RWPE2 (cell line): ENCODE results near the gene ZFHX3.

Experiments
- ATAC-seq: fragments of 200-7000 bp; cut with Tn5 transposase; 3 replicates; pipeline ENCODE4 v1.9.1; 2021; ENCODE audit warnings: low read depth
- DNase-seq: peaks from one replicate; pipeline ENCODE4 v3.0.0-alpha.2; 2020; ENCODE audit warnings: low spot score
- H3K27ac ChIP-seq: fragments of 450-650 bp; 2 replicates; pipeline ENCODE4 v1.5.1; 2017; ENCODE audit warnings: mild to moderate bottlenecking; ENCODE audit not compliant: poor library complexity, severe bottlenecking
- H3K27me3 ChIP-seq: fragments of 250-450 bp; sonication (Bioruptor Pico); 2 replicates; pipeline ENCODE4 v1.5.1; 2021; ENCODE audit warnings: mild to moderate bottlenecking, moderate library complexity; ENCODE audit not compliant: insufficient read depth, poor library complexity, severe bottlenecking
- H3K36me3 ChIP-seq: fragments of 250-450 bp; sonication (Bioruptor Pico); 2 replicates; pipeline ENCODE4 v1.5.1; 2020; ENCODE audit warnings: low read depth, mild to moderate bottlenecking, moderate library complexity
- H3K4me1 ChIP-seq: fragments of 250-450 bp; sonication (Bioruptor Pico); 2 replicates; pipeline ENCODE4 v1.5.1; 2021; ENCODE audit warnings: mild to moderate bottlenecking, moderate library complexity; ENCODE audit not compliant: insufficient read depth, poor library complexity, severe bottlenecking
- H3K4me3 ChIP-seq: fragments of 250-450 bp; sonication (Bioruptor Pico); 2 replicates; pipeline ENCODE4 v1.5.1; 2021; ENCODE audit warnings: mild to moderate bottlenecking, moderate library complexity; ENCODE audit not compliant: severe bottlenecking
- H3K9me3 ChIP-seq: fragments of 250-450 bp; sonication (Bioruptor Pico); 2 replicates; pipeline ENCODE4 v1.5.1; 2021; ENCODE audit warnings: mild to moderate bottlenecking, moderate library complexity; ENCODE audit not compliant: severe bottlenecking
- TF ChIP-seq, protein P1 (sequence below): fragments of 450-650 bp; IDR thresholded peaks from one replicate; pipeline ENCODE4 v1.5.1; 2017; ENCODE audit warnings: mild to moderate bottlenecking, moderate library complexity; ENCODE audit not compliant: poor library complexity, severe bottlenecking

Gene ZFHX3, protein sequence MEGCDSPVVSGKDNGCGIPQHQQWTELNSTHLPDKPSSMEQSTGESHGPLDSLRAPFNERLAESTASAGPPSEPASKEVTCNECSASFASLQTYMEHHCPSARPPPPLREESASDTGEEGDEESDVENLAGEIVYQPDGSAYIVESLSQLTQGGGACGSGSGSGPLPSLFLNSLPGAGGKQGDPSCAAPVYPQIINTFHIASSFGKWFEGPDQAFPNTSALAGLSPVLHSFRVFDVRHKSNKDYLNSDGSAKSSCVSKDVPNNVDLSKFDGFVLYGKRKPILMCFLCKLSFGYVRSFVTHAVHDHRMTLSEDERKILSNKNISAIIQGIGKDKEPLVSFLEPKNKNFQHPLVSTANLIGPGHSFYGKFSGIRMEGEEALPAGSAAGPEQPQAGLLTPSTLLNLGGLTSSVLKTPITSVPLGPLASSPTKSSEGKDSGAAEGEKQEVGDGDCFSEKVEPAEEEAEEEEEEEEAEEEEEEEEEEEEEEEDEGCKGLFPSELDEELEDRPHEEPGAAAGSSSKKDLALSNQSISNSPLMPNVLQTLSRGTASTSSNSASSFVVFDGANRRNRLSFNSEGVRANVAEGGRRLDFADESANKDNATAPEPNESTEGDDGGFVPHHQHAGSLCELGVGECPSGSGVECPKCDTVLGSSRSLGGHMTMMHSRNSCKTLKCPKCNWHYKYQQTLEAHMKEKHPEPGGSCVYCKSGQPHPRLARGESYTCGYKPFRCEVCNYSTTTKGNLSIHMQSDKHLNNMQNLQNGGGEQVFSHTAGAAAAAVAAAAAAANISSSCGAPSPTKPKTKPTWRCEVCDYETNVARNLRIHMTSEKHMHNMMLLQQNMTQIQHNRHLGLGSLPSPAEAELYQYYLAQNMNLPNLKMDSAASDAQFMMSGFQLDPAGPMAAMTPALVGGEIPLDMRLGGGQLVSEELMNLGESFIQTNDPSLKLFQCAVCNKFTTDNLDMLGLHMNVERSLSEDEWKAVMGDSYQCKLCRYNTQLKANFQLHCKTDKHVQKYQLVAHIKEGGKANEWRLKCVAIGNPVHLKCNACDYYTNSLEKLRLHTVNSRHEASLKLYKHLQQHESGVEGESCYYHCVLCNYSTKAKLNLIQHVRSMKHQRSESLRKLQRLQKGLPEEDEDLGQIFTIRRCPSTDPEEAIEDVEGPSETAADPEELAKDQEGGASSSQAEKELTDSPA (N-terminal part only)

DNA sequence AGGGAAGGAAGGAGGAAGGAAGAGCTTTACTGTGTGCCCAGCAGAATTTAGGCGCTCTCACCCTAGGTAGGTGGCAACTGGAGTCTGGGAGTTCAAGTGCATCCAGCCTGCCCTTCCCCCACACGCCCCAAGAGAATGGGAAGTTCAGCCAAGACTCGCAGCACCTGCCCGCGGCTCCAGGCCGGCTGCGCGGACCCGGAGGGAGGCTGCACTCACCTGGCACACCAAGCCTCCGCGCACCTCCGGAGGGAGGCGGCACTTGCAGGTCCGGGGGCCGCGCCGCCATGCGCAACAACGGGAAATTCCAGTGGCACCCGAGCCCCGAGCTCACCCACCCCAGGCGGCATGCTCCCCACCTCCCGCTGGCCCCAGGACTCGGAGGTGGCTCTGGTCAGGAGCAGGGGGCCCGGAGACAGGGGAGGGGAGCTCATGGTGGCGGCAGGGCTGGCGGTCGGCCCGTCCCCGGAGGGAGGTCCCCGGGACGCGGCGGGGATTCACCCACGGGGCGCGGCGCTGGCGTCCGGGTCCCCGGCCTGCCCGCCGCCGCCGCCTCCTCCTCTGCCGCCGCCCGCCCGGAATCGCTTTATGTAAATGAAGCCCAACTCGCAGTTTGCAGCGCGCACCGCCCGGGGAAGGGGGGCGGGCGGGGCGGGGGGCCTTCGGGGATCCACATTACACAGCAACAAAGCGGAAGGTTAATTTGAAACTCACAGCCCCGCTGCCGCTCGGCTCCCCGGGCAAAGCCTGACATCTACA lies at the start of gene ZFHX3:
TSS of gene ZFHX3 (minus strand) at position 593 of the 756 bp plus-strand sequence. CDS start 87,983 bp downstream, outside the sequence.
- peak; percentile 50 for ATAC-seq
- Histone ChIP-seq H3K27ac (peak within 1 kb of the TSS; percentile 93), H3K27me3 (no peaks in the 10 kb centered on the region), H3K4me3 (peak within 1 kb of the TSS; percentile 58), H3K36me3 (no peaks in the 10 kb centered on the region), H3K9me3 (no peaks in the 10 kb centered on the region), H3K4me1 (peaks cover 58% of the 10 kb centered on the region)
- TF ChIP-seq, protein P1, sequence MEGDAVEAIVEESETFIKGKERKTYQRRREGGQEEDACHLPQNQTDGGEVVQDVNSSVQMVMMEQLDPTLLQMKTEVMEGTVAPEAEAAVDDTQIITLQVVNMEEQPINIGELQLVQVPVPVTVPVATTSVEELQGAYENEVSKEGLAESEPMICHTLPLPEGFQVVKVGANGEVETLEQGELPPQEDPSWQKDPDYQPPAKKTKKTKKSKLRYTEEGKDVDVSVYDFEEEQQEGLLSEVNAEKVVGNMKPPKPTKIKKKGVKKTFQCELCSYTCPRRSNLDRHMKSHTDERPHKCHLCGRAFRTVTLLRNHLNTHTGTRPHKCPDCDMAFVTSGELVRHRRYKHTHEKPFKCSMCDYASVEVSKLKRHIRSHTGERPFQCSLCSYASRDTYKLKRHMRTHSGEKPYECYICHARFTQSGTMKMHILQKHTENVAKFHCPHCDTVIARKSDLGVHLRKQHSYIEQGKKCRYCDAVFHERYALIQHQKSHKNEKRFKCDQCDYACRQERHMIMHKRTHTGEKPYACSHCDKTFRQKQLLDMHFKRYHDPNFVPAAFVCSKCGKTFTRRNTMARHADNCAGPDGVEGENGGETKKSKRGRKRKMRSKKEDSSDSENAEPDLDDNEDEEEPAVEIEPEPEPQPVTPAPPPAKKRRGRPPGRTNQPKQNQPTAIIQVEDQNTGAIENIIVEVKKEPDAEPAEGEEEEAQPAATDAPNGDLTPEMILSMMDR: peak; percentile 34
- DNase-seq: no peak

DNA sequence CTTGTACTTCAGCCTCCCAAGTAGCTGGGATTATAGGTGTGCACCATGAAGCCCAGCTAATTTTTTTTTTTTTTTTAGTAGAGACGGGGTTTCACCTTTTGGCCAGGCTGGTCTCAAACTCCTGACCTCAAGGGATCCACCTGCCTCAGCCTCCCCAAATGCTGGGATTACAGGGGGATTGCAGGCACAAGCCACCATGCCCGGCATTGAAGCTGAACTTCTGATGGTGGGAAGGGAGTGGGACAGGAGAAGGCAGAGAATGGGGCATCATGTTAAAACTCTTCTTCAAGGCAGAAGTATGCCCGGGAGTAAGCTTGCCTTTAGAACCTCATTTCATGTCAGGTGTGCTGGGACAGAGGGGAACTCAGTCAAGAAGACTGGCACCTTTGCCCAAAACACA lies 48.6 kb upstream of the ZFHX3 start:
- peaks cover 14% of the 10 kb centered on the region for H3K4me1 ChIP-seq
- DNase-seq (no peak), ATAC-seq (no peak)
- no peaks in the 10 kb centered on the region for H3K36me3 ChIP-seq
- H3K27me3 ChIP-seq: no peaks in the 10 kb centered on the region
- H3K27ac ChIP-seq: peak overlapping the region; percentile 66
- no peaks in the 10 kb centered on the region for H3K9me3 ChIP-seq
- TF ChIP-seq, protein P1: no peak
- no peak overlapping the region for H3K4me3 ChIP-seq

DNA sequence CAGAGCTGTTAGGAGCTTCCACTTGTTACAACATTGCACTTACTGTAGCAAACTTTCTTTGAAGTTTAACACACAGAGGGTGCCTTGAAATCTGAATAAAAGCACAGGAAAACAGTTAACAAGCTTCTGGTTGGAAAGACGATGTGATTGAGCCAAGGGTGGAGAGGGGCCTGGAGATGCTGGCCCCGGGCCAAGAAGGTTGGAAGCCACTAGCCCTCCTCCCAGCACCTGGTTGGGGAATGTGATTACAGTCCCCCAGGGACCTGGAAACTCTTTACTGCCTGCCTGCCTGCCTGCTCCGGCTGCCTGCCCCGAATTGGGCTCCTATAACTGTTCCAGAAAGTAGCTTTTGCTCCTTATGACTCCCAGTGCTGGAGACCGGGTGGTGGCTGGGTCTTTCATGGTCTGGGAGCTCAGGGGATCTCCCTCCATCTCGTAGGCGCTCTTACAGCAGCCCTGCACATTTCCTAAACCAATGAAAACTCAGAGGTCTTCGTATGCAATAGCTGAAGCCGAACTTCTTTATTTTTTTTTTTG lies 48.0 kb upstream of the ZFHX3 start:
- DNase-seq (no peak), ATAC-seq (peak; percentile 45)
- H3K4me3 ChIP-seq: no peak overlapping the region
- TF ChIP-seq, protein P1: no peak
- H3K9me3 ChIP-seq: no peaks in the 10 kb centered on the region
- no peaks in the 10 kb centered on the region for H3K27me3 ChIP-seq
- no peaks in the 10 kb centered on the region for H3K36me3 ChIP-seq
- H3K27ac ChIP-seq: peak overlapping the region; percentile 66
- H3K4me1 ChIP-seq: peaks cover 14% of the 10 kb centered on the region

DNA sequence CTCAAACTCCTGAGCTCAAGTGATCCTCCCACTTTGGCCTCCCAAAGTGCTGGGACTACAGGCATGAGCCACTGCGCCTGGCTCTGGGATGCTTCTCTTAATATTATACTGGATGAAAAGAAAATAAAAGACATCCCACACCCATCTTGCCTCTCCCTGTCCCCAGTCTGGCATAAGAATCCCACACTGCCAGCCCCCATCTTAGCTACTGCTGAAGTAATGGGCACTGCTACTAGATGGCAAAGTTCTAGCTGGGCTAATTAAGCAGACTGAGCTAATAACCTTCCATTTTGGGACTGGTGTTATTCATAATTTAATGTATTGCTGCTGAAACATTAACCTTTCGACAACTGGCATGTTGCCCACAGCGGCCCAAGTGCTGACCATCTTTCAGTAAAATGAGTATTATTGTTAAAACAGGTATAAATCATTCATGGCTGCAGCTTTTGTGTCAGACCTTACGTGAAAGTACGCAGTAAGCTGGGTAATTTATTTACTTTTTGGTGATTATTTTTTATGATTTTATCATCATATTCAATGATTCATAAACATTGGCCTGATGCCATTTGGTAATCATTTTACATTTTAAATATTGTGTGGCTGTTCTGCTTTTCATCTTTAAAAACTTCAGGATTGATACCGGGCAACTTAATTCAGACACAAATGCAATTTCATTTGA lies 47.4 kb upstream of the ZFHX3 start:
- no peak overlapping the region for H3K4me3 ChIP-seq
- DNase-seq: no peak

More for the DNA sequence above, 47.4 kb upstream of the ZFHX3 start:
- Histone ChIP-seq H3K27ac (peak overlapping the region; percentile 66), H3K36me3 (no peaks in the 10 kb centered on the region), H3K9me3 (no peaks in the 10 kb centered on the region), H3K4me1 (peaks cover 14% of the 10 kb centered on the region), H3K27me3 (no peaks in the 10 kb centered on the region)
- TF ChIP-seq, protein P1: no peak
- ATAC-seq: peak; percentile 64
